ENCODE data around the gene FKBP10. TPM values are rescaled to one million over a fixed set of nuclear protein-coding genes. Genes with fewer than 3 reads are reported as not detected.

FKBP10 gene
- total and polyA plus RNA-seq, 9 of the 15 experiments (the other 6 are each of a cell fraction or from before 2014, with no cell fraction given): 0.03 to 3.0 (median 1.4) TPM; not detected in 1

GRCh38 chr17:41793784-41794539, 18.8 kb upstream of the FKBP10 start (continued):
- TF ChIP-seq SIN3A (IDR thresholded peaks at IDR 0.05; ENCODE audit: borderline replicate concordance in 2 of 2, control insufficient read depth in 1 of 2, low read depth in 2 of 2, low read length in 2 of 2) (no peak), ETS2 (tag; IDR thresholded peaks at IDR 0.05; ENCODE audit: borderline replicate concordance, poor library complexity, severe bottlenecking) (no peak), HDAC1 (IDR thresholded peaks at IDR 0.05) (no peak), HSF4 (CRISPR knock-in tag; IDR thresholded peaks at IDR 0.05; ENCODE audit: borderline replicate concordance) (no peak), ZNF274 (IDR thresholded peaks at IDR 0.05; ENCODE audit: borderline replicate concordance, low read depth, low read length) (no peak), CHD7 (IDR thresholded peaks at IDR 0.05; ENCODE audit: low read depth, low read length) (no peak), LARP7 (IDR thresholded peaks at IDR 0.05) (no peak), ETV6 (IDR thresholded peaks at IDR 0.05; ENCODE audit: borderline replicate concordance in 1 of 2, low read depth in 2 of 2, low read length in 1 of 2) (no peak), ETV6 (CRISPR knock-in tag; IDR thresholded peaks at IDR 0.05; ENCODE audit: borderline replicate concordance) (no peak), TAL1 (IDR thresholded peaks at IDR 0.05) (no peak), U2AF1 (optimal IDR thresholded peaks at IDR 0.05; ENCODE audit: low read depth, low read length) (no peak)
- TF ChIP-seq, protein P1, sequence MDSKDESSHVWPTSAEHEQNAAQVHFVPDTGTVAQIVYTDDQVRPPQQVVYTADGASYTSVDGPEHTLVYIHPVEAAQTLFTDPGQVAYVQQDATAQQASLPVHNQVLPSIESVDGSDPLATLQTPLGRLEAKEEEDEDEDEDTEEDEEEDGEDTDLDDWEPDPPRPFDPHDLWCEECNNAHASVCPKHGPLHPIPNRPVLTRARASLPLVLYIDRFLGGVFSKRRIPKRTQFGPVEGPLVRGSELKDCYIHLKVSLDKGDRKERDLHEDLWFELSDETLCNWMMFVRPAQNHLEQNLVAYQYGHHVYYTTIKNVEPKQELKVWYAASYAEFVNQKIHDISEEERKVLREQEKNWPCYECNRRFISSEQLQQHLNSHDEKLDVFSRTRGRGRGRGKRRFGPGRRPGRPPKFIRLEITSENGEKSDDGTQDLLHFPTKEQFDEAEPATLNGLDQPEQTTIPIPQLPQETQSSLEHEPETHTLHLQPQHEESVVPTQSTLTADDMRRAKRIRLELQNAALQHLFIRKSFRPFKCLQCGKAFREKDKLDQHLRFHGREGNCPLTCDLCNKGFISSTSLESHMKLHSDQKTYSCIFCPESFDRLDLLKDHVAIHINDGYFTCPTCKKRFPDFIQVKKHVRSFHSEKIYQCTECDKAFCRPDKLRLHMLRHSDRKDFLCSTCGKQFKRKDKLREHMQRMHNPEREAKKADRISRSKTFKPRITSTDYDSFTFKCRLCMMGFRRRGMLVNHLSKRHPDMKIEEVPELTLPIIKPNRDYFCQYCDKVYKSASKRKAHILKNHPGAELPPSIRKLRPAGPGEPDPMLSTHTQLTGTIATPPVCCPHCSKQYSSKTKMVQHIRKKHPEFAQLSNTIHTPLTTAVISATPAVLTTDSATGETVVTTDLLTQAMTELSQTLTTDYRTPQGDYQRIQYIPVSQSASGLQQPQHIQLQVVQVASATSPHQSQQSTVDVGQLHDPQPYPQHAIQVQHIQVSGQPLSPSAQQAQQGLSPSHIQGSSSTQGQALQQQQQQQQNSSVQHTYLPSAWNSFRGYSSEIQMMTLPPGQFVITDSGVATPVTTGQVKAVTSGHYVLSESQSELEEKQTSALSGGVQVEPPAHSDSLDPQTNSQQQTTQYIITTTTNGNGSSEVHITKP (IDR thresholded peaks at IDR 0.05; ENCODE audit: partially characterized antibody): no peak

All from K562 (cell line).